Measurements from ENCODE around the gene FARP1.
"Not testable (repeated sequence)": the region's sequence is repeated elsewhere in the genome, so short reads cannot be mapped to it uniquely, and the experiment has no call there.

Gene FARP1

DNA sequence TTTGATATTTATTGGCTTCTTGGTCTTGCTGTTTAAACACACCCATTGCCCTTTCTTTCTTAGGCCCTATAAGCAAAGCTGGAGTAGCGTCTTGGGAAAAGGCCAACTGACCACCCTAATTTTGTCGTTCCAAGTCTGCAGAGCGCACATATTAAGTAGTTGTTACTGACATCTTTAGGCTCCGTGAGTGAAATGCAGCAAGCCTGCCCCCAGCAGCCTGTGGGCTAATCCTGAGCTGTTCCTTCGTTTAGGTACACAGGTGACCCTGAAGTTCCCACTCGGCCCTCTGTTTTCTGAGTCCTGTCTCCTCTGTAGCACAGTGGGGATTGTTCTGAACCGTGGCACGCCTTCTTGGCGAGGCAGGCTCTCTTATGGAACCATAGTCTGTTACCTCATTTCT is 263.5 kb downstream of the FARP1 start:
- no peak for DNase-seq

DNA sequence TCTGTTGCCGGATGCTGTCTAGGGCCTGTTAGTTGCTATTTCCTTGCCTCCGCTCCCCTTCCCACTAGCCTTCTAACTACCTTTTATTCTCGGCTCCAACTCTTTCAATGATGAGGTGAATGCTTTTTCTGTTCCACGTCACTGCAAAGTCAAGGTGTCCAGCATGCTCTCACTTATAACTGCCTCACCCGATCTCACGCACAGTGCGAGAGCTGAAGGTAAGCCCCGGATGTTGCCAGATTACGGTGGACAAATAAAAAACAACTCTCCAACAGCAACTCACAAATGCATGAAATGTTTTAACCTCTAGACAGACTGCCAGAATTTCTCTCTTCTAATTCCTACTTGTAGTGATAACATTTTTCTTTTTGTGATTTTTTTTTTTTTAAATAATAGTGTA is 264.1 kb downstream of the FARP1 start:
- no peak for DNase-seq

DNA sequence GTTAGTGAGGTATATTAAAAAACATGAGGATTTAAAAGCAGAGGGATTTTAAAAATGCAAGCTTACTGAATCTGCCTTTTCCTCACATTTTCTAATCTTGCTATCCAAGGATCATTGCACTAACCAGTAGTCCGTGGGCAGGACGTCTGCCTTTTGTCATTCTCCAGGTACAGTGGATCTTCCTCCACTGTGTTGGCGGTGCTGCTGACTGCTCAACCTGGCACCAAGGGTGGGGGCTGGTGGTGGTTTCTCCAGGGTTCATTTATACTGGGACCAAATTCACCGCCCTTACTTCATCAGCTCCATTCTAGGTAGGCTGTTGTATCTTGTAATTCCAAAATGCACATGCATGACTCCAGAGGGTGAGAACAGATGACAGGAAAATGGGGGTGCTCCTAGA is 264.7 kb downstream of the FARP1 start:
- DNase-seq, result no peak

DNA sequence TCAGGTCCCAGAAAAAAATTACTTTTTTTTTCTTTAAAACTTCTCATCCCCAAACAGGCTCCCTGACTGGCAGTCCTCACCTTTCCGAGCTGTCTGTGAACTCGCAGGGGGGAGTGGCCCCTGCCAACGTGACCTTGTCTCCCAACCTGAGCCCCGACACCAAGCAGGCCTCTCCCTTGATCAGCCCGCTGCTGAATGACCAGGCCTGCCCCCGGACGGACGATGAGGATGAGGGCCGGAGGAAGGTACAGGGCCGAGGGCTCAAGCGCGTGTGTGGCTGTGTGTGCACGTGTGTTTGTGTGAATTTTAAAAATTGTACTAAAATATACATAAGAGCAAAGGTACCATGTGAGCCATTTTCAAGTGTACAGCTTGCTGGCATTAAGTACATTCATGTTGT is 266.4 kb downstream of the FARP1 start:
- no peak for DNase-seq

DNA sequence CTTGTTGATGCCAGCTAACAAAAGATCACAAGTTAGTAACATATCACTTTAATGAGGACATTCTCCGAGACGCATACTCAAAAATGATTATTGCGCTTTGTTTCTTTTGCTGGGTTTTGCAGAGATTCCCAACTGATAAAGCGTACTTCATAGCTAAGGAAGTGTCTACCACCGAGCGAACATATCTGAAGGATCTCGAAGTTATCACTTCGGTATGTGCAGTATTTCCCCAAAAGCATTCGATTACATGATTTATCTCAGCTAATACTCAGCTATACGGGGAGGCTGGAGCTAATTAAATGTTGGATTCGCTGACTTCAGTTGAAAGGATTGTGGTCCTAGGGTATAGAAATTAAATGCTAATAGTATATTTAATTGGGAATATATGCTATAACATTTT is 267.7 kb downstream of the FARP1 start:
- DNase-seq, result no peak

DNA sequence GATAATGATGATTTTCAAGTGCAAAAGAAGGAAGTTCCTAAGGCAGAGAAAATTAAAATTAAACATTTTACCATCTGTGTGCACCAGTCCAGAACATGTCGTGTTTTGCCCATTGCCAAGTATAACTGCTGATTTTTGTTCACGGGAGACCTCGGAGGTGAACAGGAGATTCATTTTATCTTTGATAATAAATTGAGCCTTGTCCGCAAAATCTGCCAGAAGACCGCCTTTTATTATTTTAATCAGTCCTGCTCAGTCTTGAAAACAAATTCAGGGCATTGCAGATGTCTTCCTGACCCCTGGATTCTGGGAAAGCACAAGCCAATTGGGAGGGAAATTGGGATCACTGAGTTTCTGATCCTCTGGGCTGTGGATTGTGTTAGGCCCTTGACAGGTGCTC is 268.1 kb downstream of the FARP1 start:
- DNase-seq, result no peak

DNA sequence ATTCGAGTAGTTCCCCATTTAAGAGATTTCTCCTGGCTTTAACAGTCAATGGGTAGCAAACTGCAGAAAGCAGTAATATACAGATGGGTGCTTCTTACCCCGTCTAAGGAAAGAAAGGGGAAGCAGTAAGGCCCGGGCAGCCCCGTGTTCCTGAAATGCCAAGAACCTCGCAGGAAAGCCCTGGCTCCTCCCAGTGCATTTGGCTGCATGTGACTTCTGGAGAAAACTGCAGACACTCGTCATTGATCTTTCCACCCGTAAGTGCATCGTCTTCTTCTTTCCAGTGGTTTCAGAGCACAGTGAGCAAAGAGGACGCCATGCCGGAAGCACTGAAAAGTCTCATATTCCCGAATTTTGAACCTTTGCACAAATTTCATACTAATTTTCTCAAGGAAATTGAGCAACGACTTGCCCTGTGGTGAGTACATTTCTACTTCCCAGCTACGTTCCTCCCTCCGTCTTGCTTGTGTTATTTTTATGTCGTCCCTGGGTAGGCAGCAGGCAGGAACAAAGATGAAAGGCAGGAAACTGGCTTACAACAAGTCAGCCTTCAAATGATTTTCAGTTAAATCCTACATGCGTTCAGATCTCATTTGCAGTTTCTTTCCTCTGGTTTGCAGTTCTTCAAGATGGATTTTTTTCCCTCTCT is 268.8 kb downstream of the FARP1 start:
- DNase-seq, result no peak

DNA sequence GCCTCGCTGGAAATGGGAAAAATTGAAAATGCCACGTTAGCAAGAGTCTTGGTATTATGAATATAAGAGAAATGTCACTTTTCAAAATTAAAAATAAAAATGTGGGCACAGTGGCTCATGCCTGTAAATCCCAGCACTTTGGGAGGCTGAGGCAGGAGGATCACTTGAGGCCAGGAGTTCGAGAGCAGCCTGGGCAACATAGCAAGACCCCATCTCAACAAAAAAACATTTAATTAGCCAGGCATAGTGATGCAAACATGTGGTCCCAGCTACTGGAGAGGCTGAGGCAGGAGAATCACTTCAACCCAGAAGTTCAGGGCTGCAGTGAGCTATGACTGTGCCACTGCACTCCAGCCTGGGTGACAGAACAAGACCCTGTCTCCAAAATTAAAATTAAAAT is 270.4 kb downstream of the FARP1 start:
- DNase-seq, result not testable (repeated sequence)

DNA sequence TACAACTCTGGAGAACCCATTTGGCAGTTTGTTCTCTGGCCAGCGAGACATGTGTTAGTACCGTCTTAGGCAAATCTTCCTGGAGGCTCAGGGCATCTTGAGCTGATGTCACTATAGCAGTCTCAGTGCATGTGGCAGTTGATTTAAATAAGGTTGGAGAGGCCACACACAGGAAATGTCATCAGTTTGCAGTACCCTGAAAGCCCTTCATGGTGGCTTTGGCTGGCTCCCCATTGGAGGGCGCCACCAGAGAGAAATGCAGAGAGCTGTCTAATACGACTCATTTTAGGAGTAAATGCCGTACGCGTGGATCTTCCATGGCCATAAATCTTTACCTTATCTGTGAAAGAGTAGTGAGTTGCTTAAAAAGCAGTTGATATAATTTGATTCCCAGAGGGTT is 270.9 kb downstream of the FARP1 start:
- DNase-seq, result no peak

DNA sequence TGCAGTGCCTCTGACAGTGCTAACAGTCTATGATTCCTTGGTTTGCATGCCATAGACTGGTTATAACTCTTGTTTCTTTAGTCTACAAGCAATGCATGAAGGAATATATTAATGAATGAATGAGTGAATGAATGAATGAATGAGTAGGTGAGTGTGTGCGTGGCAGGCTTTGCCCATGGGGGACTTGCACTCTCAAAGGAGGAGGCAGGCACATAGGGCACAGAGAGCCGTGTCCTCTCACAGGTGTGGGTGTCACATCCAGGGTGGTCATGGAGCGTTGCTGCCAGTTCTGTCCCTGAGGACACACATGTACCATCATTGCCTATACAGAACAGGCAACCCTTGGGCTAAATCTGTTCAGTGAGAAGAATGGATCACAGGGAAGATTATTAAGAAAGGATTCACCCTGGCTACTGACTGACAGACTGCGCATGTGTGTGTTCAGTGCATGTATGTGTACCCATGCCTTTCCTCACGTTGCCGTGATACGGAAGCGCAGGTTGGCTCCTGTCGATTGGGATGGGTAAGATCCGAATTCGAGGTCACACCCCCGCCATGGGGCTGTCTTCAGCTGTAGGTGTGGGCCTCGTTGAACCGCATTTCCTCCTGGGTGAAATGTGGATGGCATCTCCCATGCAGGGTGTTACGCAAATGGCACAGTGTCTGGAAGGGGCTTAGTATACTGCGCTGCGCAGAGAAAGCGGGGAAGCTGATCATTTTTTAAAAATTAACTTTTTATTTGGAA is 272.6 kb downstream of the FARP1 start:
- no peak for DNase-seq

DNA sequence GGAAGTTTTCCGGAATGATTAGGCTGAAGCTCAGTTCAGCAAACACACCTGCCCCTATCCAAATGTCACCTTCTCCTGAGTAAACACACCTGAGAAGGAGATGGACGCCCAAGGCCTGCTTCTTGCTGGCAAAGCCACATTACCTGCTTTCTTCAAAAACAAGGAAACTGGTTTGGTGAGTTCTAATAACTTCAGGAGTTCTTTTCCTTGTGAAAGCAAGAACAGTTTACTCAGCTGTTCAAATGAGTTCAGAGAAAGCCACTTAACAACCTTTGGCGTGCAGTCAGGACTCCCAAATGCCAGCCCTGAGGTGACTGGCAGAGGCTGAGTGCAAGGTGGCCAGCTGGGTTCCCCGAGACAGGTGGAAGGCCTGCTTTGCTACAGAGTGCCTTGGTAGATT is 273.5 kb downstream of the FARP1 start:
- DNase-seq, result no peak

DNA sequence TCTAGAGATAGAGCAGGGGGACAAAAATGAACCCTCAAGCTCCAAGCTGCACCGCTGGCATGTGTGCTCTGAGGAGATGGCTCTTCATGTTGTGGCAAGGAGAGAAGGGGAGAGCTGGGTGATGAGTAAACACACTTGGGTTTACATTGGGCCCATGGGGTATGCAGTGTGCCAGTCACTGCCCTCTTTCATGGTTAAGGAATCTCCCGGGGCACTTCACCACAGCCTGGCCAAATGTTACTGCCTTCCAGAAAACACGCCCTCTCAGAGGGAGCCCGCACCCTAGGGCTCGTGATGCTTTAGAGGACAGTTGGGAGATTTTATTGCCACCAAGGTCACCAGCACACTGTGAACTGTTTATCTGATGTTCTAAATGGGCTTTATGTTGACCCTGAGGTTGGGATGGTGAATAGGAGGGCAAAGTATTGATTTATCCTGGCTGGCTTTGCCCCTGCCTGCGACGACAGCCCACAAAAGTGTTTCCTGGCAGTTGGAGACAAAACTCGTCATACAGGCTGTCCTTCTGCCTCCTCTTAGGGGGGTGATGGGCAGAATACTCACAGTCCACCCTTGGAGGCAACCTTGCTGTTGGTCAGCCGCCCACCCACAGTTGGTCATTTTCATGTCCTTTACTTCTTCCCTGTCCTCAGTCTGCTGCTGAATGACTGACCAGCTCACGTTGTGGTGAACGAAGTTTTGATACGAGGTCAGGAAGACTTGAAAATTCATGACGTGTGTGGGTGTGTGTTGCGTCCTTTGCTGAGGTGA is 277.1 kb downstream of the FARP1 start:
- DNase-seq, result no peak

DNA sequence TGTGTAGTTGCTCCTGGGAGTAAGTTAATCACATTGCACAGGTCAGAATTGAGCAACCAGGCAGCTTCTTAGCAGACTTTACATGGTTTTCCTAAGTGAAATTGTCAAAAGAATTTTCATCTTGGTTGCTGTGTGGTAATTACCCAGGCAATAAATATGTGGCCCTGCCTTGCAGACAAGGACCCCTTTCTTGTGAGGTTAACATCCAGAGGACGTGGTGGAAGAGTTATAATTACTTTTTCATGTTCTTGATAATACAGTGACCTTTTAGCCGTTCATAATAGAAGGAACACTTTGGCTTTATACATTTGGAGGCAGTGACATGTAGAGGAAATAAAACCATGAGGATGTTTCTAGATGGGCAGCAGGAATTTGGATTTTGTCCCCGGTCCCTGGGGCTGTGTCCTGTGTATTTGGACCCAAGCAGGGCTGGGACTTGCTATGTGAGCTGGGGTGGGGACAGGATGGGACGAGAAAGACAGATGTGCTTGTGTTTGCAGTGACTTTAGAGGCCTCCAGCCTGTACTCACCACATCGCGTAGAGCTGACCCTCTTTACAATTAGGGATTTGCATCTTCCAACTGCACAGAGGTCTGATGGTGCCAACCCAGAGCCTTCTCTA is 277.8 kb downstream of the FARP1 start:
- no peak for DNase-seq

DNA sequence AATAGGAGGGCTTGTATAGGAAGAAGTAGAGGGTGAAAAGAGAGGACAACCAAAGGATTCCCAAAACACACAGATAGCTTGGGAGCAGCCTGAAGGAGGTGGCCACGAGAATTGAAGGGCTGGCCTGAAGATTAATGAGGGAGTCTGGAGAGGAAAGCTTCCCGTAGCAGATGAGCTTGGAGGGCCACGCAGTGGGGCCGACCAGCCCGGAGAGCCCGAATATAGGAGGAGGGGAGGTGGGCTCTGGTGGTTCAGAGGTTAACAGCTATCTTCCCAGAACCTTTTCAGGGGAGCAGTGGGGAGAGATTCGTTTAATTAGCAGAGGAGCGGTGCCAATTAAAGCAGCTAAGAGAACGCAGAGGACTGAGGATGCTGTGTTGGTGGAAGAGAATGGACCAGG is 279.2 kb downstream of the FARP1 start:
- DNase-seq, result no peak

DNA sequence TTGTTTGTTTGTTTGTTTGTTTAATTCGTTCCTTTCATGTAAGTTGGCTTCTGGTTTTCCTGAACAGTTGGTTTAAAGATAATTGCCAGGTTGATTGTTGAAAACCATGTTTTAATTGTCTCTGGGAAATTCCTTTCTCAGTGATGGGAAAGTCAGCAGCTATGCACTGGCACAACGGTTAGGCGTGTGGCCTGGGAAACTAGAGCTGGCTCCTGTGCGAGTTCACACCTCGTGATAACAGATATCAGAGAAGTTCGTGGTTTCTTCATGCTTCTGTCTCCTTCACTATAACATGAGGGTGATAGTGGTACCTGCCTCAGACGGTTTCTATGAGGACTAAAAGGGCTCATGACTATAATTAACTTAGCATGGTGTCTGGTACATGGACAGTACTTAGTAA is 280.5 kb downstream of the FARP1 start:
- DNase-seq, result no peak

DNA sequence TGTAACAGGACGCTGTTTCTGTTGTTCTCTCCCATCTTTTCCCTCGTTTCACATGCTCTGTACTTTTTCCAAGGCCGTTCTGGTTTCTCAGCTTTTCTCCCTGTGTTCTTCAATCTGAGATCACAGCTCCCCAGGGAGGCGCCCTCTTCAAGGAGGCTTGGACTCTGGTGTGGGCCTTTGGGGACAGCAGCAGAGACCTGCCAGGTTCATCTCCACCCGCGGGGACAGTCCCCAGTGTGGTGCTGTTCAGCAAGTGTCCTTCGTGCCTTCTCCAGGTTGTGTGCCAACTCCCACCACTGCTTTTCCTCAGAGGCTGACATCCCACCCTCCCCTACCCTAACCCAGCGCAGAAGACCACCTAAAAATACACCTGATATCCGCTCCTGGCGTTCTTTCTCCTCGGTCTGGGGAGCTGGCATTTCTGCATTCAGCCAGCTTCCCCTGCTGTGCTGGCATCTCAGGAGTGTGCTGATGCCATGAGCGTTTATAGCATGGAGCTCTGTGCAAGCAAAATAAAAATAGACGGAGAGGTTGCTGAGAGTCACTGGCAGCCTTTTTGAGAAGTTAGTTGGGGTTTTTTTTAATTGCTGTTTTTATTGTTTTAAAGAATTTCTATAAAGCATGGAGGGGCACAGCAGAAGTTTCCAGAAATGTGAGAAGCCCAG is 284.6 kb downstream of the FARP1 start:
- no peak for DNase-seq

DNA sequence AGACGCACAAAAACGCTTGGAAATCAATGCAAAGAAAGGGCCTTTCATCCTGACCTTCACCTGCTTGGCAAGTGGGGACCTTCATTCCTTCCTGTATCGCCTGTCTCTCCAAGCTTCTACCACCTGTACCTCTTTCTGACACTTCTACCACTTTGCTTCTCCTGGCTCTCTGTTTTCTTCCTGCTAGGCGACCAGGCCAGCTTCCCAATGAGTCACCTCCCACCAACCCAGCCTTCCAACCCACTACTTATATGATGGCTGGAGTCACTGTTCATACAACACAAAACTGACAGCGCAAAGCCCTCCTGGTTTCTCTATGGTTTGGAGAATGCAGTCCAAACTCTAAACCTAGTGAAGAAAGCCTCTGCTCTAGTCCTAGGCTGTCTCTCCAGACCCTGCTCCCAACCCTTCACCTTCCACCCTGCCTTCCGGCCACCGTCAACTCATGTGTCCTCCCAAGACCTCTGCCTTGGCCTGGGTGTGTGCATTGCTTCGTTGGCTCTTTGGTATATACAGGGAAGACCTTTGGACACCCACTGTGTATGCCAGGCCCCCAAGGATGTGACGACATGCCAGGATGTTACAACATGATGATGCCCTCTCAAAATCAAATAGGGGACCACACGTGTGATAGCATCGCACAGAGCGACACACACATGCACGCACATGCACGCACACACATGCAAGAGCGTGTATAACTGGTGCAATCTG is 285.5 kb downstream of the FARP1 start:
- DNase-seq, result no peak

DNA sequence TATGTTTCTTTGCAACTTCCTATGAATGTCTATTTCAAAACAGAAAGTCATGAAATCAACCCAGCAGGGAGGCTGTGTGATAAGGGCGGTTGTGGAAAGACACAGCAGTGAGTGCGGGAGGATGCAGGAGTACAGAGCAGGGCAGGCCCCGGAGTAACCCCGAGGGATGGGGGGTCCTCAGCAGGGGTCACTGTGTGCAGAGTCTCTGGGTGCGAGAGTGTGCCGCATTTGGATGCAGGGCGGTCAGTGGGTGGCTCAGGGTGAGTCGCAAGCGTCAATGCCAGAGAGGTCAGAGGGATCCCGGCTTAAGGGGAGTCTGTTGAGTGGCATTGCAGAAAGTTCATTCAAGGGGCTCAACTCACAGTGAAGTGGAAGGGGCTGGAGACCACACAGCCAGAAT is 286.2 kb downstream of the FARP1 start:
- DNase-seq, result no peak

DNA sequence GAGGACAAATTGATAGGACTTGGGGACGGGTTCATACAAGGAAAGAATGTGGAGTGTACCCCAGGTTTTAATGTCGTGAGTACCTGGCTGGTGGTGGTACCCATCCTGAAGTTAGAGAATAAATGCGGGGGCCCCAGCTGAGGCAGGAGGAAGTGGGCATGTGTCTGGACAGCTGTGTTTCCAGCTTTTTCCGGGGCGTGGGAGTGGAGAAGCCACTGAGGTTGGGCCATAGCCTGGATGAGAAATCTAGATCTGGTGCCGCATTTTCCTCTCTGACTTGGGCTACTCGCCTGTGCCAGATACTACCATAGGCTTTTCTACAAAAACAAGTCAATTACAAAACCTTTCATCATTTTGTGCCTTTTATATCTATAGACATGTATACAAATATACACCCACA is 286.6 kb downstream of the FARP1 start:
- no peak for DNase-seq

DNA sequence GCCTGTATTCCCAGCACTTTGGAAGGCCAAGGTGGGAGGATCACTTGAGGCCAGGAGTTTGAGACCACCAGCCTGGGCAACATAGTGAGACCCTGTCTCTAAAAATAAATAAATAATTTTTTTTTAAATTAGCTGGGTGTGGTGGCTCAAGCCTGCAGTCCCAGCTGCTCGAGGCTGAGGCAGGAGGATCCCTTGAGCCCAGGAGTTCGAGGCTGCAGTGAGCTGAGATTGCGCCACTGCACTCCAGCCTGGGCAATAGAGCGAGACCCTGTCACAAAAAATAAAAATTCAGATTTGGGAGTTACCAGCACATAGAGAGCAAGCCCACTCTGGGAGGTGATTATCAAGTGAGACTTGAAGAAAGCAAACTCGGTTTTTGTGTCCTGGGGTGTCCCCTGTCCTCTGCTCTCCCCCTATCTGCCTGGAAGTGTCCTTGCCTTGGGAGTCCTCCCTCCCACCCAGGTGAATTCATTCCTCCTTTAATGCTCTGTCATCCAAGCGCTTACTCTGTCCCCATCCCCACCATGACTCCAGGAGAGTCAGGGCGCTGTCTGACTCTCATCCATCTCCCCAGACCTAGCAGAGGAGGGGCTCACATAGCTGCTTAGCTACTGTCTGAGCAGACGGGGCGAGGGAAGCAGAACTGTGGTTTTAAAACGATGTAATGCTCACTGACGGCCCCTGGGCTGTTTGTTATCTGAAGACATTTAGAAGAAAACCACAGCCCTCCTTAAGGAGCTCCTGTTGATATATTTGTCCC is 287.3 kb downstream of the FARP1 start:
- no peak for DNase-seq

DNA sequence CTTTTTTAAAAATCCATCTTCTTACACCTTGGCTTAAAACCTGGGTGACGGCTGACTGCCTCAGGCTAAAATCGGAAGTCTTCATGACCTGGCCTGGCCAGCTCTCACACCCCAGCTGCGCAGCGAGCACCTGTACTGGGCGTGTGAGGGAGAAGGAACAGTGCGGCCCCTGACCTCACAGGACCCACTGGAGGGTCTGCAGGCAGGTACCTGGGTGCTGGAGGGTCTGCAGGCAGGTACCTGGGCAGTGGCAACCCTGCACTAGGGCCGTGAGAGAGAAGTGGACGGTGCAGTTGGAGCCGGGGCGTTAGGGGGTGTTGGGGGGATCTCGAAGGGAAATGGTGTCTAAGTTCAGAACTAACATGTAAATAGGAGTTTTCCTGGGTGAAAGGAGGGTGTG is 289.7 kb downstream of the FARP1 start:
- DNase-seq, result no peak

DNA sequence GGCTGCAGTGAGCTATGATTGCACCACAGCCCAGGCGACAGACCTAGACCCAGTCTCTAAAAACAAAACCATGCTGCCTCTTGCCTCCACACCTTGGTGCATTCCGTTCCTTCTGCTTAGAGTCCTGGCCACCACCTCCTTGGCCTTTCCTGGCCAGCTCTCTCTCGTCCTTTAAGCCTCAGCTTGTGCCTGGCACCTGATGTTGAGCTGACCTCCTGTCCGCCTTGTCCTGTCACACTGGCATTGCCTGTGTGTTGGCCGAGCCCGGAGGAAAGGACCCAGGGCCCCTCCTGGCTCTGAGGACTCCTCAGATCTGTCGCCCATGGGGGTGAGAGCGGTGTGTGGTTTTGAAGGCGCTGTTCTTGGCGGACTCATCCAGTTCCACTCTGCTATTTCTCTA is 290.8 kb downstream of the FARP1 start:
- no peak for DNase-seq
